A673 (cell line): ENCODE data around the gene ACO1. TPM values are rescaled to one million over a fixed set of nuclear protein-coding genes. Genes with fewer than 3 reads are reported as not detected.

Experiments
- BruUV-seq: library from RNA; stranded (reverse); fragments of 400-500 nt; replicated peaks from 2 replicates; lab custom pipeline; 2021; lab: Mats Ljungman, UMichigan
- CTCF ChIA-PET: fragments of 300-600 bp; sonication (Branson Sonifier 250); formaldehyde crosslinking; loops from one replicate; lab custom pipeline; 2022; ENCODE audit warnings: antibody characterized with exemption; lab: Charles Lee
- POLR2A ChIA-PET: fragments of 300-600 bp; sonication (Branson Sonifier 250); formaldehyde crosslinking; loops from one replicate; lab custom pipeline; 2022; ENCODE audit warnings: antibody characterized with exemption; ENCODE audit not compliant: low non-redundant PET; lab: Charles Lee
- DNase-seq: peaks from one replicate; pipeline ENCODE4 v3.0.0-alpha.2; 2015; ENCODE audit warnings: low spot score
- H3K27ac ChIP-seq: fragments of 200-600 bp; sonication (generic); 2 replicates; pipeline ENCODE4 v1.5.1; 2016; ENCODE audit warnings: mixed run types, low read depth, mild to moderate bottlenecking, mixed read lengths, antibody characterized with exemption, low read length; ENCODE audit not compliant: poor library complexity, severe bottlenecking
- H3K27me3 ChIP-seq: fragments of 200-600 bp; sonication (generic); replicated peaks from 2 replicates; pipeline ENCODE4 v1.6.1; 2017; ENCODE audit warnings: mixed run types, low read depth, mild to moderate bottlenecking, mixed read lengths, antibody characterized with exemption, low read length; ENCODE audit not compliant: insufficient read depth, poor library complexity
- H3K36me3 ChIP-seq: fragments of 200-600 bp; sonication (generic); 2 replicates; pipeline ENCODE4 v1.6.1; 2016; ENCODE audit warnings: mixed run types, mild to moderate bottlenecking, mixed read lengths, antibody characterized with exemption, low read length; ENCODE audit not compliant: insufficient read depth, poor library complexity, severe bottlenecking
- H3K4me1 ChIP-seq: fragments of 200-600 bp; sonication (generic); 2 replicates; pipeline ENCODE4 v1.6.1; 2017; ENCODE audit warnings: mixed run types, mild to moderate bottlenecking, mixed read lengths, antibody characterized with exemption, low read length; ENCODE audit not compliant: insufficient read depth, poor library complexity, severe bottlenecking
- H3K4me3 ChIP-seq: fragments of 200-600 bp; sonication (generic); 2 replicates; pipeline ENCODE4 v1.5.1; 2016; ENCODE audit warnings: low read depth, mixed run types, mild to moderate bottlenecking, mixed read lengths, low read length; ENCODE audit not compliant: poor library complexity, severe bottlenecking
- H3K9me3 ChIP-seq: fragments of 200-600 bp; sonication (generic); 2 replicates; pipeline ENCODE4 v1.6.1; 2016; ENCODE audit warnings: mixed run types, low read depth, mild to moderate bottlenecking, mixed read lengths, antibody characterized with exemption, low read length; ENCODE audit not compliant: poor library complexity, severe bottlenecking
- CTCF ChIP-seq: fragments of 300-800, 200-600 bp; sonication (generic); conservative IDR thresholded peaks from 2 replicates; pipeline ENCODE4 v1.5.1; 2017; ENCODE audit warnings: low read depth, mild to moderate bottlenecking, antibody characterized with exemption, low read length, moderate library complexity, mixed read lengths
- EZH2 ChIP-seq: fragments of 200-600 bp; sonication (generic); IDR thresholded peaks from 2 replicates; pipeline ENCODE4 v1.6.1; 2017; ENCODE audit warnings: borderline replicate concordance, low read depth, mild to moderate bottlenecking, mixed read lengths, antibody characterized with exemption, low read length; ENCODE audit not compliant: poor library complexity, severe bottlenecking
- intact Hi-C: fragments of 100-400 bp; cut with micrococcal nuclease; formaldehyde crosslinking; loops from one replicate; pipeline ENCODE4 v1.10.0; 2022; ENCODE audit not compliant: unreplicated experiment
- total RNA-seq: library from RNA; stranded (reverse); gene quantifications from 2 replicates; pipeline ENCODE4 v1.2.3, GENCODE V29; 2021

Gene ACO1
- total RNA-seq, 1 experiment from 2014 or later = 40.0 TPM

- H3K36me3 ChIP-seq = no peaks in the 10 kb centered on the region
- intact Hi-C loops = no loop called here
- no peaks in the 10 kb centered on the region for H3K27me3 ChIP-seq
- H3K4me3 ChIP-seq = no peak overlapping the region
- POLR2A ChIA-PET = no interaction called here
- BruUV-seq = no TSS peak
- no peak for TF ChIP-seq CTCF
- TF ChIP-seq EZH2 = no peak
- DNase-seq = no peak
- H3K4me1 ChIP-seq = no peaks in the 10 kb centered on the region
- CTCF ChIA-PET = no interaction called here
- no peak overlapping the region for H3K27ac ChIP-seq
- H3K9me3 ChIP-seq = no peaks in the 10 kb centered on the region
These were observed 44.1 kb upstream of the ACO1 start for GRCh38 chr9:32340361-32340760.

GRCh38 chr9:32344551-32345182 is 39.8 kb upstream of the ACO1 start:
- ChIA-PET CTCF (no interaction called here), POLR2A (no interaction called here)
- peak; percentile 17 for DNase-seq
- TF ChIP-seq CTCF (no peak), EZH2 (no peak)
- no TSS peak for BruUV-seq
- Histone ChIP-seq H3K9me3 (no peaks in the 10 kb centered on the region), H3K4me3 (no peak overlapping the region), H3K27ac (no peak overlapping the region), H3K36me3 (no peaks in the 10 kb centered on the region), H3K4me1 (no peaks in the 10 kb centered on the region), H3K27me3 (no peaks in the 10 kb centered on the region)
- intact Hi-C loops = no loop called here

GRCh38 chr9:32345243-32345642 is 39.2 kb upstream of the ACO1 start:
- Histone ChIP-seq H3K4me3 (no peak overlapping the region), H3K9me3 (no peaks in the 10 kb centered on the region), H3K27ac (no peak overlapping the region), H3K27me3 (no peaks in the 10 kb centered on the region), H3K36me3 (no peaks in the 10 kb centered on the region), H3K4me1 (no peaks in the 10 kb centered on the region)
- BruUV-seq = no TSS peak
- peak; percentile 26 for DNase-seq
- intact Hi-C loops = no loop called here
- POLR2A ChIA-PET = no interaction called here
- CTCF ChIA-PET = no interaction called here
- no peak for TF ChIP-seq CTCF
- no peak for TF ChIP-seq EZH2
